Measurements from ENCODE around the gene NCR1.
"Not testable (repeated sequence)": the region's sequence is repeated elsewhere in the genome, so short reads cannot be mapped to it uniquely, and the experiment has no call there.

NCR1 gene

DNA sequence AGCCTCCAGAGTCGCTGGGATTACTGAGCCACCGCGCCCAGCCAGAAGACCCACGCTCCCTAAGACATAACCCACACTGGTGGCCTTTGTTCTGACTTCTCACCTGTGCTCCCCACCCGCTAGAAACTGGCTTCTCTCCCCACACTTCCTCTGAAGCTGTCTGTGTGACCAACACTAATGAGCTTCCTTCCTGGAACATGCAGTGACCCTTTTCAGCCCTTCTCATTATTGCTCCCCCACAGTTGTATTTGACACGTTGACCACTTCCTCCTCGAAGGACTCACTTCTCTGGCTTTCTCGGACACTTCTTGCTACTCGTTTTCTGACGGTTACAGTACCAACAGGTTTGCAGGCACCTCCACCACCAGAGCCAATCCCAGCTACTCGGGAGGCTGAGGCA is 10.9 kb downstream of the NCR1 start:
- no peak for DNase-seq

DNA sequence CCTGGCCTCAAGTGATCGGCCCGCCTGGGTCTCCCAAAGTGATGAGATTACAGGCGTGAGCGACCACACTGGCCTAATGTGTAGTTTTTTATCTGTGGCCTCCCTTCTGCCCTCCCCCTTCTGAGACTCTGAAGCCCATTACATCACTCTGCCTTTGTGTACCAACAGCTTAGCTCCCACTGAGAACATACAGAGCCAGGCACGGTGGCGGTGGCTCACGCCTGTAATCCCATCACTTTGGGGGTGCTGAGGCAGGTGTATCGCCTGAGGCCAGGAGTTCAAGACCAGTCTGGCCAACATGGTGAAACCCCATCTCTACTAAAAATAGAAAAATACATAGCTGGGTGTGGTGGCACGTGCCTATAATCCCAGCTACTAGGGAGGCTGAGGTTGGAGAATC is 12.6 kb downstream of the NCR1 start:
- DNase-seq: no peak

DNA sequence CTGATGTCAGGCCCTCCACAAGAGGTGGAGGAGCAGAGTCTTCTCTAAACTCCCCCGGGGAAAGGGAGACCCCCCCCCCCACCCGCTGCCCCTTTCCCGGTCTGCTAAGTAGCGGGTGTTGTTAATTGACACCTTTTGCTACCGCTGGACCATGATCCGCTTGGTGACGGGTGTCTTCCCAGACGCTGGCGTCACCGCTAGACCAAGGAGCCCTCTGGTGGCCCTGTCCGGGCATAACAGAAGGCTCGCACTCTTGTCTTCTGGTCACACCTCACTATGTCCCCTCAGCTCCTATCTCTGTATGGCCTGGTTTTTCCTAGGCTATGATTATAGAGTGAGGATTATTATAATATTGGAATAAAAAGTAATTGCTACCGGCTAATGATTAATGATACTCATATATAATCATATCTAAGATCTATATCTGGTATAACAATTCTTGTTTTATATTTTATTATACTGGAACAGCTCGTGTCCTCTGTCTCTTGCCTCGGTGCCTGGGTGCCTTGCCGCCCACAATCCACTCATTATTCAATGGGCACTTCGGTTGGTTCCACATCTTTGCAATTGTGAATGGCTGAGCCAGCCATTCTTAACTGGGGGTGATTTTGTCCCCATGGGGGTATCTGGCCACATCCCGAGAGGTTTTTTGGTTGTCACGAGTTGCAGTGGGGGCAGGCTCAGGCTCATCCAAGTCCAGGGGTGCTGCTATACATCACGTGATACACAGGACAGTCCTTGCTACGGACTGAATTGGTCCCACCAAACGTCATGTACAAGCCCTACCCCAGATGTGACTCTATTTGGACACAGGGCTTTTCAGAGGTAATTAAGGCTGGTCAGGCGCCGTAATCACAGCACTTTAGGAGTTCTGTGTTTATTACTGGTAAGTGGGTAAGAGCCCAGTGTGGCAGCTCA is 14.0 kb downstream of the NCR1 start:
- DNase-seq: not testable (repeated sequence)

DNA sequence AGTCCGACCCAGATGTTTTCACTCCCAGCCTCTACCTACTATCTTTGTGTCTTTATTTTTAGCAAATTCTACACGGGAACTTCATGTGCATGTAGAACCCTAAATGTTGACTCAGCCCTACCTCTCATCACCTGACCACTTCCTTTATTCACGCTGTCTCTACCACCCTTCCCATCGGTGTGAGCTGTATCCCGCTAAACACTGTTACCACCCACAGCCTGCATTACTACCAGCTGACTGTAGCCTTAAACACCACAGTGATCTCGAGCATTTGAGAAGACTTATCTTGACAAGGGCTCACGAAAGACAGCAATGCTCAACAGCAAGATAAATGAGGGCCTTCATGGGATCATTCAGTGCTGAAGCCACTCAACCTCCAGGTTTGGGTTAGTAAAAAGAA is 15.1 kb downstream of the NCR1 start:
- no peak for DNase-seq

DNA sequence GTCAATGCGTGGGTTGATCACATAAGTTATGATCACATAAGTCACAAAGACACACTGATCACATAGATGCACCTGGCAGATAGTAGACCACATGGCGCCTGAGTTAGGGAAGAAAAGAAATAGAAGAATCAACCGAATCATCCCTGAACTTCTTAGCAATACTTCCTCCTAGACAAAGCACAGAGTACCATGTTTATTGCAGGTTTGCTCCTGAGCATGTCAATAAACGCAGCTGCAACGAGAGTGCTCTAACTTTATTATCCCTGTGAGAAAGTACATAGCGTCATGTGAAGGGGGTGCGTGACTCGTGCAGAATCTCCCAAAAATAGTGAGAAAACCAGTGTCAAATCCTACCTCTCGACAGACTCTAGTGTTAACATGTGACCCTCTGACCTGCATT is 17.3 kb downstream of the NCR1 start:
- DNase-seq: no peak

DNA sequence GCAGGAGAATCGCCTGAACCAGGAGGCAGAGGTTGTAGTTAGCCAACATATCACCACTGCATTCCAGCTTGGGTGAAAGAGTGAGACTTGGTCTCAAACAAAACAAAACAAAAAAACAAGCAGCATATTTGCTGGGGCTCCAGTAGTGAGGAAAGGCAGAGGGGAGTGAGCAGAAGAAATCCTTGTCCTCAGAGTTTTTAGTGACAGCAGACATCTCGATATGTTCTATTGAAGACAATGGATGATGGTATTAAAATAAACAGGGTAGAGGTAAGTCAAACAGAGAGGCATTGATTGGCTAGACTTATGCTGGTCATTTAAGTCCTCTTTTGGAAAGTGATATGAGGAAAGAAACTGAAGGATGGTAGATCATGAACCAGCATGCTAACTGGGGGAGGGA is 22.4 kb downstream of the NCR1 start:
- DNase-seq: no peak

DNA sequence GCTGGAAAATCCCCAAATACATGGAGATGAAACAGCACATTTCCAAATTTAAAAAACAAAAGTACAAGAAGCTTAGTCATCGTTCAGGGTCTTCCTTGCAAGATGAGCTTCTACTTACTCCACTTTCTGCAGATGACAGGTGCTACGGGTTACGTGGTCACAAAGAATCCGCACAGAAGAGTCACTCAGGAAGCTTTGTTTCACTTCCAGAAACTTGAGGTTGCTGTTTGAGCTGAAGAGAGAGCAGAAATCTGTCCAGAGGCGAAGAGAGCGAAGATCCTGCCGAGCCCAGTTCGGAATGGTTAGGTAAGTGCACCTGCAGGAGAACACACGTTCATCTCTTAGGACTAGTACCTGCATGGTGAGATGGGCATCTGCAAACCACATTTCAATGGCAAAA is 32.0 kb downstream of the NCR1 start:
- no peak for DNase-seq

DNA sequence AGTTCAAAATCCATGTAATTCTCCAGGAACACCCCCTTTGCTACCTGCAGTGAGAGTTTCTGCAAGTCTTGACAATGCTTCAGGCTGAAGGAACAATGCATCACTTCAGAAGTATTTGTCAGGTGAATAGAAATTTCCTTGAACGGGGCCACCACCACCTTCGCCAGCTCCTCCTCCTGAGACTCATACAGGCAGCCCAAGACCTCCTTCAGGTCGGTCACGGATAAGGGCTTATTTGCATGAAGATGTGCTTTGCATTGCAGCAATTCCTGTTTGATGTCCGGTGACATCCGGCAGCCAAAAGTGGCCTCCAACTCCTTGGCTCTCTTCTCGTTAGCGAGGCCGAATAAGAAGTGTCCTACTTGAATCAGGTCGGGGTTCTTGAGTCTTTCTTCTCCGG is 33.0 kb downstream of the NCR1 start:
- no peak for DNase-seq

DNA sequence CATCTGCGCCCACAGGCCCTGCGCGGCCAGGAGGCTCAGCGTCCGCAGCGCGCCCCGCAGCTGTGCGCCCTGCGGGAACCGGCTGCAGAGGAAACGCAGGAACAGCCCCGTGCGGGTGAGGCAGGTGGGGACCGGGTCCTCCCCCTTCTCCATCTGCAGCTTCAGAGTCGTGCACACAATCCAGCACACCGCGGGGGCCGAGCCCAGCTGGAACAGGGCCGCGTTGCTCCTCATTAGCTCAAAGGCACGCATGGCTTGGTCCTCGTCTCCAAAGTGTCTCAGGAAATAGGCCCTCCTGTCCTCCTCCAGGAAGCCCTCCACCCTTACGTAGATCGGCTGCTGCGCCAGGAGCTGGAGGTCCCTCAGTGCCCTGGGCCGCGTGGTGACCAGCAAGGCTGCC is 33.6 kb downstream of the NCR1 start:
- not testable (repeated sequence) for DNase-seq

DNA sequence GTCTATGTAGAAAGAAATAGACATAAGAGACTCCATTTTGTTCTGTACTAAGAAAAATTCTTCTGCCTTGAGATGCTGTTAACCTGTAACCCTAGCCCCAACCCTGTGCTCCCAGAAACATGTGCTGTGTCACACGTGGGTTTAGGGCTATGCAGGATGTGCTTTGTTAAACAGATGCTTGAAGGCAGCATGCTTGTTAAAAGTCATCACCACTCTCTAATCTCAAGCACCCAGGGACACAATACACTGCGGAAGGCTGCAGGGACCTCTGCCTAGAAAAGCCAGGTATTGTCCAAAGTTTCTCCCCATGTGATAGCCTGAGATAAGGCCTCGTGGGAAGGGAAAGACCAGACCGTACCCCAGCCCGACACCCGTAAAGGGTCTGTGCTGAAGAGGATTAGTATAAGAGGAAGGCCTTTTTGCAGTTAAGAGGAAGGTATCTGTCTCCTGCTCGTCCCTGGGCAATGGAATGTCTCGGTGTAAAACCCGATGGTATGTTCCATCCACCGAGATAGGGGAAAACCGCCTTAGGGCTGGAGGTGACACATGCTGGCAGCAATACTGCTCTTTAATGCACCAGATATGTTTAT is 37.9 kb downstream of the NCR1 start:
- not testable (repeated sequence) for DNase-seq

DNA sequence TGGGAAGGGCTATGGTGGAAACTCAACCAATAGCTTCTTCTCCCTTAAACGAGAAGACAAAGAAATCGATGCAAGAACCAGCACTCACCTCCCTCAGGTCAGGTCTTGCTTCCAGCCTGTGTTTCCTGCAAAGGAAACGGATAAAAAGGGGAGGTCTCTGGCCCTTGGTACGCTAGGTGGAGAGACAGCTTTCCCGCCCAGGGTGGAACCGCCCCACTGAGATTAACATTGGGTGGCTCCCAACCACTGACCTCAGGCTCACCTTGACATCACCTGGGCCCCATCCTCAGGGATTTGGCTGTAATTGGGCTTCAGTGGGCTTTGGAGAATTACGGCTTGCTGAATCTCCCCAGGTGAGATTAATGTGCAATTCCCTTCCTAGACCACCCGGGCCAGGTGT is 41.4 kb downstream of the NCR1 start, which contains the start of gene NLRP7:
TSS of gene NLRP7 (minus strand) at position 150 of the 400 bp plus-strand sequence.
- no peak for DNase-seq

DNA sequence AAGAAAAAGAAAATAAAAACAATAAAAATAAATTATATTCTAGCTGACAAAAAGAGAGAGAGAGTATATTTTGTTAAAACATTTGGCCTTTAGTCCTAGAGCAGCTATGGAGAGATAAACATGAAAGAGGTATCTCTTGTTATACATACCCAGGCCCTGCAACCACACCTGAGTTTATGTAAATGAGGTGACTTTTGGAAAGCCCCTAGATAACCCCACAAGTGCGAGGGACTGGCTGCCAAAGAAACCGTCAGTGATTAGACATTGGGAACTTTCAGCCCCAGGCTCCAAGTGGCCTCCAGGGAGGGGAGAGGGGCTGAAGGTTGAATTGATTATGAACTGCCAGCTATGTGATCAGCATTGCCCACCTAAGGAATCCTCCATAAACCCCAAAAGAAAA is 43.5 kb downstream of the NCR1 start:
- DNase-seq: no peak

DNA sequence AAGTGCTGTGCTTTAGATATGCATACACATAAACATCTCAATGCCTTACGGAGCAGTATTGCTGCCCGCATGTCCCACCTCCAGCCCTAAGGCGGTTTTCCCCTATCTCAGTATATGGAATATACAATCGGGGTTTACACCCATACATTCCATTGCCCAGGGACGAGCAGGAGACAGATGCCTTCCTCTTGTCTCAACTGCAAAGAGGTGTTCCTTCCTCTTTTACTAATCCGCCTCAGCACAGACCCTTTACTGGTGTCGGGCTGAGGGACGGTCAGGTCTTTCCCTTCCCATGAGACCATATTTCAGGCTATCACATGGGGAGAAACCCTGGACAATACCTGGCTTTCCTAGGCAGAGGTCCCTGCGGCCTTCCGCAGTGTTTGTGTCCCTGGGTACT is 44.6 kb downstream of the NCR1 start:
- DNase-seq: not testable (repeated sequence)

DNA sequence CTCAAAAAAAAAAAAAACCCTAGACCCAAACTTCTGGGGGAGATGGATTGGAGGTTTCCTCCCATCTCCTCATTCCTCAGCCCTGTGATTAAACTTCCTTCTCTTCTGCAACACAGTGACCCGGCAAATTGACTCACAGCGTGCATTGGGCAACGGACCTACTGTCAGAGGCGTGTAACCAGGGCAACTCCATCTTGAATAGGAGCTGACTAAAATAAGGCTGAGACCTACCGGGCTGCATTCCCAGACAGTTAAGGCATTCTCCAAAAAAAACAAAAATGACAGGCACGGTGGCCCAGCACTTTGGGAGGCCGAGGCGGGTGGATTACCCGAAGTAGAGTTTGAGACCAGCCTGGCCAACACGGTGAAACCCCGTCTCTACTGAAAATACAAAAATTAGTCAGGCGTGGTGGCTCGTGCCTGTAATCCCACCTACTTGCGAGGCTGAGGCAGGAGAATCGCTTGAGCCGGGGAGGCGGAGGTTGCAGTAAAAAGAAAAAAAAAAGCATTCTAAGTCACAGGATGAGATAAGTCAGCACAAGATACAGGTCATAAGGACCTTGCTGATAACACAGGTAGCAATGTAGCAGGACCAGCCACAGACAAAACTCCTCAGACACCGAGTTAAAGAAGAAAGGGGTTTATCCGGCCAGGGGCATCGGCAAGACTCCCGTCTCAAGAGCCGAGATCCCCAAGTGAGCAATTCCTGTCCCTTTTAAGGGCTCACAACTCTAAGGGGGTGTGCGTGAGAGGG is 46.8 kb downstream of the NCR1 start:
- DNase-seq: no peak

DNA sequence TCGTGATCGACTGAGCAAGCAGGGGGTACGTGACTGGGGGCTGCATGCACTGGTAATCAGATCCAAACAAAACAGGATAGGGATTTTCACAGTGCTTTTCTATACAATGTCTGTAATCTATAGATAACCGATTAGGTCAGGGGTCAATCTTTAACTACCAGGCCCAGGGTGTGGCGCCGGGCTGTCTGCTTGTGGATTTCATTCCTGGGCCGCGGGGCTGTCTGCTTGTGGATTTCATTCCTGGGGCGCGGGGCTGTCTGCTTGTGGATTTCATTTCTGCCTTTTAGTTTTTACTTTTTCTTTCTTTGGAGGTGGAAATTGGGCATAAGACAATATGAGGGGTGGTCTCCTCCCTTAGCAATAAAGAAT is 47.4 kb downstream of the NCR1 start:
- not testable (repeated sequence) for DNase-seq

DNA sequence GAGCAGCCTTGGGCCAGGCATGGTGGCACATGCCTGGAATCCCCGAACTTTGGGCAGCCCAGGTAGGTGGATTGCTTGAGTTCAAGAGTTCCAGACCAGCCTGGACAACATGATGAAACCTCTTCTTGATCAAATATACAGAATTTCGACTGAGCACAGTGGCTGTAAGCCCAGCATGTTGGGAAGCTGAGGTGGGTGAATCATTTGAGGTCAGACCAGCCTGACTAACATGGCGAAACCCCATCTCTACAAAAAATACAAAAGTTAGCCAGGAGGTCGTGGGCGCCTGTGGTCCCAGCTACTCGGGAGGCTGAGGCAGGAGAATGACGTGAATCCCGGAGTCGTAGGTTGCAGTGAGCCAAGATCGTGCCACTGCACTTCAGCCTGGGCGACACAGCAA is 49.4 kb downstream of the NCR1 start:
- no peak for DNase-seq

DNA sequence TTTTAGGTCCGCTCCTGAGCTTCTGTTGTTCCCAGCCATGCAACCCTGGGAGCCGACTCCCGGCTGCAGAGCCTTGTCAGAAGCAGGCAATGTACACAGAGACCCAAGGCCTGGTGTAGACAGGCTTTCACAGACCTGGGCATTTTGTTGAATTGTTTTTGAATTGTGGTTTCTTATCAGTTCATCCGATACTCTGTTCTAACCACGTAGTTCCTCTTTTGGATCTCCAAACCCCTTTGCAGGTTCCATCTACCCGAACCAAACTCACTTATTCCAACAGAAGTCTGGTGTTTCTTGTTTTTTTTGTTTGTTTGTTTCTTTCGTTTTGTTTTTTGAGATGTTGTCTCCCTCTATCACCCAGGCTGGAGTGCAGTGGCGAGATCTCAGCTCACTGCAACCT is 53.9 kb downstream of the NCR1 start:
- no peak for DNase-seq

All from NCI-H1930 (cell line).